SK-N-SH (cell line): ENCODE results near the gene TNRC6A. TPM values are rescaled to one million over a fixed set of nuclear protein-coding genes. Genes with fewer than 3 reads are reported as not detected.

Experiments
- CTCF ChIA-PET: fragments of 300-600, 350-600 bp; formaldehyde crosslinking; extraction: SDS; loops from one replicate; lab custom pipeline; 2021; lab: Yijun Ruan, JAX
- POLR2A ChIA-PET: fragments of 350-600 bp; sonication (Branson Sonifier 250); formaldehyde crosslinking; extraction: SDS; loops from one replicate; lab custom pipeline; 2020; ENCODE audit warnings: antibody characterized with exemption, inconsistent platforms; lab: Yijun Ruan, JAX
- DNase-seq: peaks from one replicate; pipeline ENCODE4 v3.0.0; 2012
- H2AFZ ChIP-seq: fragments of 200-600 bp; sonication (generic); 2 replicates; pipeline ENCODE4 v1.8.1; 2016; ENCODE audit warnings: antibody characterized with exemption, mild to moderate bottlenecking, low read depth
- H3F3A ChIP-seq: fragments of 200-600 bp; sonication (generic); replicated peaks from 2 replicates; pipeline ENCODE3; 2016; ENCODE audit warnings: antibody characterized with exemption, mild to moderate bottlenecking; ENCODE audit not compliant: insufficient read depth
- H3K27ac ChIP-seq, 2 experiments: fragments of 200-500 bp in 1 of 2; fragments of 200-600 bp in 1 of 2; sonication (Bioruptor generic) in 1 of 2; sonication (generic), shearing (Covaris generic) in 1 of 2; 2 replicates each; pipeline versions ENCODE4 v1.5.1 to v1.6.1; 2014 to 2016; ENCODE audit warnings: low read depth in 2 of 2, inconsistent platforms in 1 of 2, low read length in 1 of 2, mild to moderate bottlenecking in 1 of 2, mixed read lengths in 1 of 2
- H3K27me3 ChIP-seq: fragments of 200-600 bp; sonication (generic), shearing (Covaris generic); 2 replicates; pipeline ENCODE4 v1.6.1; 2016; ENCODE audit warnings: mixed run types; ENCODE audit not compliant: insufficient read depth
- H3K36me3 ChIP-seq, 2 experiments: fragments of 200-500 bp in 1 of 2; fragments of 200-600 bp in 1 of 2; sonication (Bioruptor generic) in 1 of 2; sonication (generic) in 1 of 2; replicated peaks in 1 of 2; 2 replicates each; pipeline versions ENCODE3 to v1.5.1; 2014 to 2016; ENCODE audit warnings: low read length in 1 of 2, mild to moderate bottlenecking in 1 of 2; ENCODE audit not compliant: insufficient read depth in 2 of 2, control insufficient read depth in 1 of 2
- H3K4me1 ChIP-seq, 2 experiments: fragments of 200-500 bp in 1 of 2; fragments of 200-600 bp in 1 of 2; sonication (Bioruptor generic) in 1 of 2; sonication (generic), shearing (Covaris generic) in 1 of 2; 2 replicates each; pipeline versions ENCODE4 v1.5.1 to v1.6.1; 2014 to 2016; ENCODE audit warnings: low read depth in 1 of 2, low read length in 1 of 2, mixed run types in 1 of 2; ENCODE audit not compliant: insufficient read depth in 2 of 2, control insufficient read depth in 1 of 2
- H3K4me2 ChIP-seq: fragments of 200-600 bp; sonication (generic), shearing (Covaris generic); 2 replicates; pipeline ENCODE4 v1.6.1; 2017; ENCODE audit warnings: mixed run types
- H3K4me3 ChIP-seq, 2 experiments: fragments of 200-500 bp in 1 of 2; fragments of 200-600 bp in 1 of 2; sonication (Bioruptor generic) in 1 of 2; sonication (generic), shearing (Covaris generic) in 1 of 2; 2 replicates each; pipeline versions ENCODE4 v1.5.1 to v1.8.1; 2014 to 2016; ENCODE audit warnings: low read depth in 2 of 2, inconsistent platforms in 1 of 2, low read length in 1 of 2, mild to moderate bottlenecking in 1 of 2, mixed read lengths in 1 of 2, moderate library complexity in 1 of 2
- H3K79me2 ChIP-seq: fragments of 200-600 bp; sonication (generic); 2 replicates; pipeline ENCODE4 v1.8.1; 2017; ENCODE audit warnings: mild to moderate bottlenecking; ENCODE audit not compliant: insufficient read depth
- H3K9ac ChIP-seq: fragments of 200-600 bp; sonication (generic); 2 replicates; pipeline ENCODE4 v1.6.1; 2017; ENCODE audit warnings: mixed run types
- H3K9me2 ChIP-seq: fragments of 200-600 bp; sonication (generic); 2 replicates; pipeline ENCODE4 v1.6.1; 2017; ENCODE audit warnings: mixed run types
- H3K9me3 ChIP-seq: fragments of 200-600 bp; sonication (generic); 2 replicates; pipeline ENCODE4 v1.6.1; 2017; ENCODE audit warnings: mixed run types, mild to moderate bottlenecking, moderate library complexity
- H4K20me1 ChIP-seq: fragments of 200-600 bp; sonication (generic); 2 replicates; pipeline ENCODE4 v1.6.1; 2017; ENCODE audit warnings: mild to moderate bottlenecking, mixed run types; ENCODE audit not compliant: insufficient read depth
- EP300 ChIP-seq, 2 experiments: IDR thresholded peaks; 2 replicates each; pipeline versions ENCODE4 v1.4.0 to v1.6.1; 2012; ENCODE audit warnings: borderline replicate concordance in 1 of 2, low read depth in 1 of 2, low read length in 1 of 2
- EZH2phosphoT487 ChIP-seq: fragments of 200-600 bp; sonication (generic); IDR thresholded peaks from 2 replicates; pipeline ENCODE4 v1.6.1; 2017; ENCODE audit warnings: low read depth, mixed run types, mild to moderate bottlenecking, antibody characterized with exemption, moderate library complexity, borderline replicate concordance
- FOSL2 ChIP-seq: IDR thresholded peaks from 2 replicates; pipeline ENCODE4 v1.4.0; 2012; ENCODE audit warnings: low read depth, mild to moderate bottlenecking, moderate library complexity, borderline replicate concordance
- FOXJ3 ChIP-seq: sonication (generic); formaldehyde crosslinking; IDR thresholded peaks from 2 replicates; pipeline ENCODE4 v1.5.1; 2020; ENCODE audit warnings: mild to moderate bottlenecking, missing genetic modification reagents
- FOXM1 ChIP-seq: IDR thresholded peaks from 2 replicates; pipeline ENCODE4 v1.4.0; 2012; ENCODE audit warnings: low read depth, mild to moderate bottlenecking
- GATA2 ChIP-seq: sonication (generic); formaldehyde crosslinking; IDR thresholded peaks from 2 replicates; pipeline ENCODE4 v1.5.0; 2020; ENCODE audit warnings: mild to moderate bottlenecking, missing genetic modification reagents
- JUND ChIP-seq: IDR thresholded peaks from 2 replicates; pipeline ENCODE4 v1.4.0; 2012
- MEF2A ChIP-seq: IDR thresholded peaks from 2 replicates; pipeline ENCODE4 v1.4.0; 2012; ENCODE audit warnings: low read depth, borderline replicate concordance
- MXI1 ChIP-seq: IDR thresholded peaks from 2 replicates; pipeline ENCODE4 v1.6.1; 2012; ENCODE audit warnings: mild to moderate bottlenecking, low read depth, low read length, improper control_type of control experiment
- NFIC ChIP-seq: IDR thresholded peaks from 2 replicates; pipeline ENCODE4 v1.4.0; 2012; ENCODE audit warnings: borderline replicate concordance
- NRF1 ChIP-seq: IDR thresholded peaks from 2 replicates; pipeline ENCODE4 v1.6.1; 2012; ENCODE audit warnings: low read depth, mild to moderate bottlenecking, low read length
- RAD21 ChIP-seq: IDR thresholded peaks from 2 replicates; pipeline ENCODE4 v1.6.1; 2012; ENCODE audit warnings: mild to moderate bottlenecking, low read length
- RCOR1 ChIP-seq: fragments of 150-350 bp; IDR thresholded peaks from 2 replicates; pipeline ENCODE4 v1.6.1; 2017; ENCODE audit warnings: antibody characterized with exemption, low read length
- RFX5 ChIP-seq: IDR thresholded peaks from 2 replicates; pipeline ENCODE4 v1.6.1; 2012; ENCODE audit warnings: mild to moderate bottlenecking, improper control_type of control experiment, low read length
- SIN3A ChIP-seq: IDR thresholded peaks from 2 replicates; pipeline ENCODE4 v1.6.1; 2012; ENCODE audit warnings: low read depth, mild to moderate bottlenecking, low read length, moderate library complexity, borderline replicate concordance
- SMC3 ChIP-seq: IDR thresholded peaks from 2 replicates; pipeline ENCODE4 v1.6.1; 2012; ENCODE audit warnings: low read depth, low read length, improper control_type of control experiment
- TAF1 ChIP-seq: IDR thresholded peaks from 2 replicates; pipeline ENCODE4 v1.6.1; 2012; ENCODE audit warnings: low read depth, mild to moderate bottlenecking, low read length, moderate library complexity, borderline replicate concordance
- TCF12 ChIP-seq: IDR thresholded peaks from 2 replicates; pipeline ENCODE4 v1.4.0; 2012
- TEAD4 ChIP-seq: IDR thresholded peaks from 2 replicates; pipeline ENCODE4 v1.4.0; 2012; ENCODE audit warnings: mild to moderate bottlenecking, borderline replicate concordance; ENCODE audit not compliant: insufficient read depth
- WGBS: methylation state at CpG from one replicate; pipeline ENCODE4 v1.1.6; 2017; ENCODE audit warnings: low lambda C conversion rate; 5-methylcytosine and 5-hydroxymethylcytosine counted together
- polyA plus RNA-seq, 3 experiments: library from polyadenylated mRNA; depleted of rRNA; stranded (reverse); fragments of >200 nt; gene quantifications; 2 replicates each; pipeline ENCODE4 v1.2.3, GENCODE V29; 2012
- TF ChIP-seq, protein P1 (sequence below): IDR thresholded peaks from 2 replicates; pipeline ENCODE4 v1.4.0; 2012; ENCODE audit warnings: low read depth, borderline replicate concordance
- TF ChIP-seq, protein P2 (sequence below): IDR thresholded peaks from 2 replicates; pipeline ENCODE4 v1.4.0; 2012; ENCODE audit warnings: low read depth, borderline replicate concordance
- TF ChIP-seq, protein P3 (sequence below): fragments of 150-350 bp; IDR thresholded peaks from 2 replicates; pipeline ENCODE4 v1.6.1; 2017; ENCODE audit warnings: antibody characterized with exemption, low read length, low read depth, borderline replicate concordance

Gene TNRC6A
- polyA plus RNA-seq, 1 of the 3 experiments (the other 2 are of a cell fraction), result 32.5 TPM

DNA sequence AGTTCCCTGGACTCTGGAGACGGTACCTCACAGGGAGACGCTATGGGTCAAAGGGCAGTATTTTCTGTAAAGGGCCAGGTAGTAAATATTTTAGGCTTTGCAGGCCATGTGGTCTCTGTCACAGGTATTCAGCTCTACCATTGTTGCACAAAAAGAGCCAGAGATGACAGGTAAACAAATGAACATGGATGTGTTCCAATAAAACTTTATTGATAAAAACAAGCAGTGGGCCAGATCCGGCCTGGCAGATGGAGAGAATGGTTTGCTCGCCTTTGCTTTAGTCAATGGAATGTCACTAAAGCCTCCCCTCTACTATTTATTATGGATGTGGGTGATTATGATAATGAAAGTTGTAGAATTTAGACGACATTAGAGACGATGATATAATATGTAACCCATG lies 107.4 kb downstream of the TNRC6A start:
- no peaks in the 10 kb centered on the region for H4K20me1 ChIP-seq
- H3K4me1 ChIP-seq, result 0 out of 4 replicates have a peak, but pooled peaks cover 0 to 8% of the 10 kb centered on the region in 2 experiments
- no peaks in the 10 kb centered on the region for H3K9me2 ChIP-seq
- ChIA-PET CTCF (no interaction called here), POLR2A (no interaction called here)
- H3K27ac ChIP-seq, result no peak overlapping the region
- no peaks in the 10 kb centered on the region for H3F3A ChIP-seq
- no peak overlapping the region for H3K4me3 ChIP-seq
- H3K36me3 ChIP-seq, result no peaks in the 10 kb centered on the region
- H2AFZ ChIP-seq, result no peak overlapping the region
- no peak overlapping the region for H3K4me2 ChIP-seq
- H3K9me3 ChIP-seq, result no peaks in the 10 kb centered on the region
- DNase-seq, result no peak
- no peaks in the 10 kb centered on the region for H3K79me2 ChIP-seq
- TF ChIP-seq TCF12 (no peak), TEAD4 (no peak), FOXJ3 (CRISPR knock-in tag) (no peak), NRF1 (no peak), RAD21 (no peak), EZH2phosphoT487 (no peak), SIN3A (no peak), SMC3 (no peak), JUND (no peak), MEF2A (no peak), GATA2 (no peak), FOXM1 (no peak), MXI1 (no peak), FOSL2 (no peak)
- TF ChIP-seq, protein P1, sequence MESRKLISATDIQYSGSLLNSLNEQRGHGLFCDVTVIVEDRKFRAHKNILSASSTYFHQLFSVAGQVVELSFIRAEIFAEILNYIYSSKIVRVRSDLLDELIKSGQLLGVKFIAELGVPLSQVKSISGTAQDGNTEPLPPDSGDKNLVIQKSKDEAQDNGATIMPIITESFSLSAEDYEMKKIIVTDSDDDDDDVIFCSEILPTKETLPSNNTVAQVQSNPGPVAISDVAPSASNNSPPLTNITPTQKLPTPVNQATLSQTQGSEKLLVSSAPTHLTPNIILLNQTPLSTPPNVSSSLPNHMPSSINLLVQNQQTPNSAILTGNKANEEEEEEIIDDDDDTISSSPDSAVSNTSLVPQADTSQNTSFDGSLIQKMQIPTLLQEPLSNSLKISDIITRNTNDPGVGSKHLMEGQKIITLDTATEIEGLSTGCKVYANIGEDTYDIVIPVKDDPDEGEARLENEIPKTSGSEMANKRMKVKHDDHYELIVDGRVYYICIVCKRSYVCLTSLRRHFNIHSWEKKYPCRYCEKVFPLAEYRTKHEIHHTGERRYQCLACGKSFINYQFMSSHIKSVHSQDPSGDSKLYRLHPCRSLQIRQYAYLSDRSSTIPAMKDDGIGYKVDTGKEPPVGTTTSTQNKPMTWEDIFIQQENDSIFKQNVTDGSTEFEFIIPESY, result no peak
- WGBS, result 96% methylated on average over 6 of the region's 6 CpGs
- H3K9ac ChIP-seq, result no peak overlapping the region
- H3K27me3 ChIP-seq, result no peaks in the 10 kb centered on the region

DNA sequence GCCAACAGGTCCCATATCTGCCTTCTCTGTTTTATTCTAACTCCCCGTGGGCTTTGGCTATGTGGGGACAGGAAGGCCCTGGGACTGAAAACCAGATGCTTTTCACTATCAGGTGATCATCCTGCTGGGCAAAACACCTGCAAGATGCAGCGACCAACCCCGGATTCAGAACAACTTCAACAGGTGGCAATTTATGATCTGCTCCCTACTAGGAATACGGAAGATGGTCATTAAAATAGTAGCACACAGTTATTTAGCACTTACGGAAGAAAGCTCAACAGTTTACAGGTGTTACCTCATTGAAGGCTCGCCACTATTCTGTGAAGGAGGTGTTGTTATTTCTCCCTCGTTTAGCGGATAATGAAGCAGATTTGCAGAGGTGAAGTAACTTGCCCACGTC lies 108.5 kb downstream of the TNRC6A start:
- no peak overlapping the region for H3K4me3 ChIP-seq
- H3K4me2 ChIP-seq, result no peak overlapping the region
- H3F3A ChIP-seq, result no peaks in the 10 kb centered on the region
- no peaks in the 10 kb centered on the region for H3K9me3 ChIP-seq
- H3K27me3 ChIP-seq, result no peaks in the 10 kb centered on the region
- no peak overlapping the region for H2AFZ ChIP-seq
- CTCF ChIA-PET, result no interaction called here
- no peak for DNase-seq
- H3K4me1 ChIP-seq, result 0 out of 4 replicates have a peak, but pooled peaks cover 0 to 8% of the 10 kb centered on the region in 2 experiments
- no peaks in the 10 kb centered on the region for H3K9me2 ChIP-seq
- no peak overlapping the region for H3K9ac ChIP-seq
- H3K79me2 ChIP-seq, result no peaks in the 10 kb centered on the region
- WGBS, result 94% methylated on average over 6 of the region's 9 CpGs
- no peaks in the 10 kb centered on the region for H4K20me1 ChIP-seq
- no peaks in the 10 kb centered on the region for H3K36me3 ChIP-seq
- H3K27ac ChIP-seq, result no peak overlapping the region
- POLR2A ChIA-PET, result no interaction called here
- TF ChIP-seq TCF12, result no peak
- TF ChIP-seq EP300 (IDR thresholded peaks at IDR 0.05; ENCODE audit: borderline replicate concordance in 1 of 2, low read depth in 1 of 2, low read length in 1 of 2), result no peak
- TF ChIP-seq MXI1, result no peak
- TF ChIP-seq RAD21, result no peak
- no peak for TF ChIP-seq NFIC
- TF ChIP-seq, protein P2, sequence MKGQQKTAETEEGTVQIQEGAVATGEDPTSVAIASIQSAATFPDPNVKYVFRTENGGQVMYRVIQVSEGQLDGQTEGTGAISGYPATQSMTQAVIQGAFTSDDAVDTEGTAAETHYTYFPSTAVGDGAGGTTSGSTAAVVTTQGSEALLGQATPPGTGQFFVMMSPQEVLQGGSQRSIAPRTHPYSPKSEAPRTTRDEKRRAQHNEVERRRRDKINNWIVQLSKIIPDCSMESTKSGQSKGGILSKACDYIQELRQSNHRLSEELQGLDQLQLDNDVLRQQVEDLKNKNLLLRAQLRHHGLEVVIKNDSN, result no peak
- no peak for TF ChIP-seq FOXM1
- no peak for TF ChIP-seq MEF2A
- TF ChIP-seq, protein P1, result no peak
- no peak for TF ChIP-seq TEAD4
- TF ChIP-seq, protein P3, sequence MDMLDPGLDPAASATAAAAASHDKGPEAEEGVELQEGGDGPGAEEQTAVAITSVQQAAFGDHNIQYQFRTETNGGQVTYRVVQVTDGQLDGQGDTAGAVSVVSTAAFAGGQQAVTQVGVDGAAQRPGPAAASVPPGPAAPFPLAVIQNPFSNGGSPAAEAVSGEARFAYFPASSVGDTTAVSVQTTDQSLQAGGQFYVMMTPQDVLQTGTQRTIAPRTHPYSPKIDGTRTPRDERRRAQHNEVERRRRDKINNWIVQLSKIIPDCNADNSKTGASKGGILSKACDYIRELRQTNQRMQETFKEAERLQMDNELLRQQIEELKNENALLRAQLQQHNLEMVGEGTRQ, result no peak
- no peak for TF ChIP-seq RCOR1
- no peak for TF ChIP-seq TAF1
- TF ChIP-seq GATA2, result no peak
- no peak for TF ChIP-seq RFX5
